Measurements from ENCODE around the gene SPOCK2. TPM values are rescaled to one million over a fixed set of nuclear protein-coding genes. Genes with fewer than 3 reads are reported as not detected.

SPOCK2 gene
- total RNA-seq, 1 donor = 0.36 TPM

DNA sequence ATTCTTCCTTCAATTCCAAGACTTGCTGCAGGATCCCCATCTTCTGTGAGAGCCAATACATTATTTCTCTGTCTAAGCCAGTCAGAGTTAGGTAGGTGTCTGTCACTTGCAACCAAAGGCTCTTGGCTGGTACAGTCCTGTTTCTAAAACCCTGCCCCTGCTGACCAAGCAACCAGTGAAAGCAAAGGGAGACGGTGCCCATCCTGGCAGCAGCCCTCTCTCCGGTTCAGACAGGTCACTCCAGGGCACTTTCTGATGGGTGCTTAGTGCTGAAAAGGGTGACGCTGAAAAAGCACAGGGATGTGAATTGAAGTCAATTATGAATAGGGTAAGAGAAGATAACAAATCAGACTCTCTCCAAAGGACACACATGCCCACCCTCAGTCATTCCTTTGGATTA lies 37.5 kb downstream of the SPOCK2 start:
- DNase-seq (ENCODE audit: low read depth) = no peak
- no peak overlapping the region for H3K4me3 ChIP-seq (ENCODE audit: low read depth, low read length)
- TF ChIP-seq, protein P1, sequence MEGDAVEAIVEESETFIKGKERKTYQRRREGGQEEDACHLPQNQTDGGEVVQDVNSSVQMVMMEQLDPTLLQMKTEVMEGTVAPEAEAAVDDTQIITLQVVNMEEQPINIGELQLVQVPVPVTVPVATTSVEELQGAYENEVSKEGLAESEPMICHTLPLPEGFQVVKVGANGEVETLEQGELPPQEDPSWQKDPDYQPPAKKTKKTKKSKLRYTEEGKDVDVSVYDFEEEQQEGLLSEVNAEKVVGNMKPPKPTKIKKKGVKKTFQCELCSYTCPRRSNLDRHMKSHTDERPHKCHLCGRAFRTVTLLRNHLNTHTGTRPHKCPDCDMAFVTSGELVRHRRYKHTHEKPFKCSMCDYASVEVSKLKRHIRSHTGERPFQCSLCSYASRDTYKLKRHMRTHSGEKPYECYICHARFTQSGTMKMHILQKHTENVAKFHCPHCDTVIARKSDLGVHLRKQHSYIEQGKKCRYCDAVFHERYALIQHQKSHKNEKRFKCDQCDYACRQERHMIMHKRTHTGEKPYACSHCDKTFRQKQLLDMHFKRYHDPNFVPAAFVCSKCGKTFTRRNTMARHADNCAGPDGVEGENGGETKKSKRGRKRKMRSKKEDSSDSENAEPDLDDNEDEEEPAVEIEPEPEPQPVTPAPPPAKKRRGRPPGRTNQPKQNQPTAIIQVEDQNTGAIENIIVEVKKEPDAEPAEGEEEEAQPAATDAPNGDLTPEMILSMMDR (IDR thresholded peaks at IDR 0.05; ENCODE audit: insufficient read depth, low read length) = no peak

DNA sequence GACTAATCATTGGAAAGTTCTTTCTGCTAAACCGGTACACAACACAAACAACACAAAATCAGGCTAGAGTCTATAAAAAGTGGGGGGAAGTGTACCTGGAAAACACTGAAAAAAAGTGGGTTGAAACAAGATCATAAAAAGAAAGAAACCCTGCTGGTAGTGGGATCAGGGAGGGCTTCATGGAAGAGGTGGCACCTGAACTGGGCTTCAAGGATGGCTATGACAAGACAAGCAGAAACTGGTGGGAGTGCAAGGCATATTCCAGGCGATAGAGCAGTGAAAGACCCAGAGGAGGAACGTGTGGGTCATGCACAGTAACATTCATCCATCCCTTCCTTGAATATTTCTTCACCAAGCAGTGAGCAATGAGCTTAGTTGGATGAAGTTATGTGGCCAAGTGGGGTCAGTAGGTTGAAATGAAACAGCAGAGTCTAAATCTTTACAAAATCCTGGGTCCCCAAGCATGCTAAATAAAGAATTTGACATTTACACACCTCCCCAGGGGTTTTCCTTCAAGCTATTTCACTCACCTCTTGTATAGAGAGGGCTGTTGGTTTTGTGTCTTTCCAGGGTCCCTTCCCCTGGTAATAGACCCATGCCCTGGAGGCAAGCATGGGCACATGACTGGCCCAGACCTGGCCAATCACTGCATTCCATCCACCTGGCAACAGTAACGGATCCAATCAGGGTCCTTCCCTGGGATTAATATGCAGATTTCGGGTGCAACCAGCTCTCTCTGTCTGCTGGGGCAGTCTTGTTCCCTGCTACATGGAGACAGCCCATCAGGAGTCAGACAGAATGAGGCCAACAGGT lies 38.2 kb downstream of the SPOCK2 start:
- TF ChIP-seq, protein P1 (IDR thresholded peaks at IDR 0.05; ENCODE audit: insufficient read depth, low read length) = no peak
- DNase-seq (ENCODE audit: low read depth) = no peak
- no peak overlapping the region for H3K4me3 ChIP-seq (ENCODE audit: low read depth, low read length)

DNA sequence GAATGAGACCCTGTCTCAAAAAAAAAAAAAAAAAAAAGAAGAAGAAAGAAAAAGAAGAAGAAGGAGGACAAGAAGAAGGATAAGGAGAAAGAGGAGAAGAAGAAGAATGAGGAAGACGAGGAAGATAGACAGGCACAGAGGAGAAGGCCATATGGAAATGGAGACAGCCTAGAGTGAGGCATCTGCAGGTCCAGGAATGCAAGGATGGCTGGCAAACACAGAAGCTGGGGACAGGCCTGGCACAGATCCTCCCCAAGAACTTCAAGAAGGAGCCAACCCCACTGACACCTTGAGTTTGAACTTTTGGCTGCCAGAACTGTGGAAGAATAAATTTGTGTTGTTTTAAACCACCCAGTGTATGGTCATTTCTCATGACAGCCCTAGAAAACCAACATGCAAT lies 38.9 kb downstream of the SPOCK2 start:
- no peak overlapping the region for H3K4me3 ChIP-seq (ENCODE audit: low read depth, low read length)
- no peak for DNase-seq (ENCODE audit: low read depth)
- TF ChIP-seq, protein P1 (IDR thresholded peaks at IDR 0.05; ENCODE audit: insufficient read depth, low read length) = no peak

DNA sequence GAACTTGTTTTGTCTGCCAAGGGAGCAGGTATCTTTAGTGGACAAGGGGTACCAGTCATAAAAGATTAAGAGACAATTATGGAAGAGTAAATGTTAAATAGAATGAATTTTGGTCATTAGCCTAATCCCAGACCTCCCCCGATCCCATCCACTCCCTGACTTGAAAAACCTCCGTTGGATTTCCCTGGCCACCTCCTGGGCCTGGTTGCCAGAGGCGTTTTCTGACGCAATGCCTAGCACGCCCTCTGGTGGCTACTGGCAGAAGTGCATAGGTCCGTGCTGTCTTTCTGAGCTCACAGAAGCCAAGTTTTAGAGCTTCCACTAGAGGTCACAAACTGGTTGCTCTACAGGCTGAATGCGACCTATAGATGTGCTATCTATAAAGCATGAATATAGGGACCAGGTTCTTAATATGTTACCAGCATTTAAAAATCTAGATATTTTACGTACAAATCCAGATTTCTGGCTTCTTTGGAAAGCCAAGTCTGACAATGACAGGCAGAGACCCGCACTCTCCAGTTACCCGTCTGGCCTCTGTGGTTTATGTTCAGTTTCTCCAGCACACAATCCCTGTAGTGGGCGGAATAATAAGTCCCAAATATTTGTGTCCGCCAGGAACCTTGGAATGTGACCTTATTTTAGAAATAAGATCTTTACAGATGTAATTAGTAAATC lies 39.8 kb downstream of the SPOCK2 start:
- TF ChIP-seq, protein P1 (IDR thresholded peaks at IDR 0.05; ENCODE audit: insufficient read depth, low read length) = peak; percentile 98
- H3K4me3 ChIP-seq (ENCODE audit: low read depth, low read length) = no peak overlapping the region

DNA sequence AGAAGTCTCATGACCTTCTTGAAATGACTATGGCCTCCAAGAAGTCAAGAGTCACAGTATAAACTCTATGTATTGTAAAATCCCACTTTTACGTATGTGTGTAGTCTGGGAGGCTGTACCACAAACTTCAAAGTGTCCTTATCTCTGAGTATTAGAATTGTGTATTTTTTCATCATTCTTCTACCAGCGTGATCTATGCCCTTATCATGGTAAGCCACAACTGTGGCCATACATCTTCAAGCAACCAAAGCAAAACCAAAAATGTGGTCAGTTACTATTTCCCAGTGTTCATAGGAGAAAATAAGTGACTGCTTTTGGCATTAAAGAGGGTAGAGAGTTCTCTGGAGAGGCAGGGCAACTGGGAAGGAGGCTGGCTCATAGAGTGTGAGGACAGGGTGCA lies 42.8 kb downstream of the SPOCK2 start:
- no peak overlapping the region for H3K4me3 ChIP-seq (ENCODE audit: low read depth, low read length)
- TF ChIP-seq, protein P1 (IDR thresholded peaks at IDR 0.05; ENCODE audit: insufficient read depth, low read length) = no peak
- peak; percentile 39 for DNase-seq (ENCODE audit: low read depth)

More for the DNA sequence above, 39.8 kb downstream of the SPOCK2 start:
- DNase-seq (ENCODE audit: low read depth) = peak; percentile 95

DNA sequence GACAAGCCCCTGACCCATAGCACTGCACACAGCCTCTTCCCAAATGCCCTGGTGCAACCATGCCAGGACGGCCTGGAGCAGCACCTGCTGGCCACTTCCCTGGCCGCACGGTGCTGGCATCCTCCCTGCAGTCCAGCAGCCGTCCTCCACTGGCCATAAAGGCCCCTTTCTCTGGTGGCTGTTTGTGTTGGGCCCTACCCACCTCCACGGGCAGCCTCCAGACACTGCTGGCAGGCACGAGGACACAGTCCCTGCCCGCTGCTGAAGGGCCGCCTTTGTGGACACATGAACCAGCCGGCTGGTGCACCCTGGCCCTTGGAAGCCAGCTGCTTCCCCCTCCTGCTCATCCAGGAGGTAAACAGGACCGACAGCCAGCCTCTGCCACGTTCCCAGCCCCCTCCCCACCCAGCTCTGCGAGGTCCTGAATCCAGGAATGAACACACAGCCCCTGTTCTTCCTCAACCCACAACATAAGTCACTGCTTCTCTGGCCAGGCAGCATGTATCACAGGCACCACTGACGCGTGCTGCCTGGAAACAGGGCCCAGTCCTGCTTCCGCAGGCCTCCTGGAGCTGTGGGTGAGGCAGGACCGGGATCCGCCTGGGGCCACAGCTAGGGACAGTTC lies 43.8 kb downstream of the SPOCK2 start:
- H3K4me3 ChIP-seq (ENCODE audit: low read depth, low read length) = no peak overlapping the region
- TF ChIP-seq, protein P1 (IDR thresholded peaks at IDR 0.05; ENCODE audit: insufficient read depth, low read length) = peak; percentile 41
- no peak for DNase-seq (ENCODE audit: low read depth)
